ENCODE data around the gene SPEG. TPM values are rescaled to one million over a fixed set of nuclear protein-coding genes. Genes with fewer than 3 reads are reported as not detected.

The SPEG gene
- polyA plus RNA-seq, 3 donors, result not detected

DNA sequence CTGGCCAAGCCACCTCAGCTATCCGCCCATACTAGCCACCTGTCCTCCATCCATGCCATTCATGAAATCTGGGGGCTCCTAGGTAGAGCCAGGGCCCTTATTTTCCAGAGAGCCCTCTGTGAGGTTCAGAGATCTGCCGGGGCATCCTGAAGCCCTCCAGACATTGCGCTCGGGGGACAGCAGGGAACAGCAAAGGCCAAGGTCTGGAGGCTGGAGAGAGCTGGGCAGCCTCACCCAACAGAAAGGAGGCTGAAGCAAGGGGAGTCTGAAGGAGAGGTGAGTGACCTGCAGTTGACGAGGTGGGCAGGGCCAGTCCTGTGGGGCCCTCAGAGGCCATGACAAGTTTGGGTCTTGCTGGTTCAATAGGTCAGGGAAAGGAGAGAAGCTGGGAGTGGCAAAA, 25.0 kb upstream of the SPEG start:
- Histone ChIP-seq H4K20me1 (ENCODE audit: insufficient read depth, low read length) (no peaks in the 10 kb centered on the region), H3K4me2 (replicated peaks; ENCODE audit: extremely low read depth, low read length, poor library complexity, severe bottlenecking) (no peak overlapping the region), H3K4me1 (ENCODE audit: control insufficient read depth in 1 of 2, insufficient read depth in 2 of 2, low read length in 2 of 2) (no peaks in the 10 kb centered on the region), H3K36me3 (replicated peaks in 1 of 2; ENCODE audit: control insufficient read depth in 1 of 2, insufficient read depth in 2 of 2, low read length in 2 of 2) (no peaks in the 10 kb centered on the region), H2AFZ (ENCODE audit: insufficient read depth, low read depth, low read length, poor library complexity, severe bottlenecking) (no peak overlapping the region), H3K27me3 (ENCODE audit: control insufficient read depth in 2 of 2, insufficient read depth in 2 of 2, low read length in 2 of 2) (peaks cover 3 to 7% of the 10 kb centered on the region in 2 donors), H3K79me2 (ENCODE audit: insufficient read depth, low read length) (no peaks in the 10 kb centered on the region), H3K4me3 (replicated peaks in 1 of 3; ENCODE audit: low read depth in 2 of 3, low read length in 3 of 3) (no peak overlapping the region), H3K9ac (ENCODE audit: insufficient read depth, low read length, poor library complexity, severe bottlenecking) (no peak overlapping the region), H3K9me3 (replicated peaks in 1 of 2; ENCODE audit: control insufficient read depth in 1 of 2, insufficient read depth in 1 of 2, low read length in 2 of 2) (peaks cover 6 to 11% of the 10 kb centered on the region in 2 donors), H3K27ac (ENCODE audit: low read depth in 1 of 2, low read length in 2 of 2) (no peak overlapping the region)
- TF ChIP-seq, protein P1, sequence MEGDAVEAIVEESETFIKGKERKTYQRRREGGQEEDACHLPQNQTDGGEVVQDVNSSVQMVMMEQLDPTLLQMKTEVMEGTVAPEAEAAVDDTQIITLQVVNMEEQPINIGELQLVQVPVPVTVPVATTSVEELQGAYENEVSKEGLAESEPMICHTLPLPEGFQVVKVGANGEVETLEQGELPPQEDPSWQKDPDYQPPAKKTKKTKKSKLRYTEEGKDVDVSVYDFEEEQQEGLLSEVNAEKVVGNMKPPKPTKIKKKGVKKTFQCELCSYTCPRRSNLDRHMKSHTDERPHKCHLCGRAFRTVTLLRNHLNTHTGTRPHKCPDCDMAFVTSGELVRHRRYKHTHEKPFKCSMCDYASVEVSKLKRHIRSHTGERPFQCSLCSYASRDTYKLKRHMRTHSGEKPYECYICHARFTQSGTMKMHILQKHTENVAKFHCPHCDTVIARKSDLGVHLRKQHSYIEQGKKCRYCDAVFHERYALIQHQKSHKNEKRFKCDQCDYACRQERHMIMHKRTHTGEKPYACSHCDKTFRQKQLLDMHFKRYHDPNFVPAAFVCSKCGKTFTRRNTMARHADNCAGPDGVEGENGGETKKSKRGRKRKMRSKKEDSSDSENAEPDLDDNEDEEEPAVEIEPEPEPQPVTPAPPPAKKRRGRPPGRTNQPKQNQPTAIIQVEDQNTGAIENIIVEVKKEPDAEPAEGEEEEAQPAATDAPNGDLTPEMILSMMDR (IDR thresholded peaks at IDR 0.05), result no peak
- no peak for DNase-seq
- no peaks in the 10 kb centered on the region for H3K4me1 Mint-ChIP-seq
- no peaks in the 10 kb centered on the region for H3K36me3 Mint-ChIP-seq
- peaks cover 0 to 24% (median 19%) of the 10 kb centered on the region in 7 donors for H3K9me3 Mint-ChIP-seq
- no peak overlapping the region for H3K4me3 Mint-ChIP-seq
- H3K27me3 Mint-ChIP-seq (ENCODE audit: low read depth in 3 of 3), result peaks cover 22 to 37% (median 32%) of the 10 kb centered on the region in 3 donors
- intact Hi-C loops (cut with micrococcal nuclease), result no loop called here
- no peak overlapping the region for H3K27ac Mint-ChIP-seq
- 97% methylated on average over 5 of the region's 5 CpGs for WGBS (ENCODE audit: insufficient coverage)

DNA sequence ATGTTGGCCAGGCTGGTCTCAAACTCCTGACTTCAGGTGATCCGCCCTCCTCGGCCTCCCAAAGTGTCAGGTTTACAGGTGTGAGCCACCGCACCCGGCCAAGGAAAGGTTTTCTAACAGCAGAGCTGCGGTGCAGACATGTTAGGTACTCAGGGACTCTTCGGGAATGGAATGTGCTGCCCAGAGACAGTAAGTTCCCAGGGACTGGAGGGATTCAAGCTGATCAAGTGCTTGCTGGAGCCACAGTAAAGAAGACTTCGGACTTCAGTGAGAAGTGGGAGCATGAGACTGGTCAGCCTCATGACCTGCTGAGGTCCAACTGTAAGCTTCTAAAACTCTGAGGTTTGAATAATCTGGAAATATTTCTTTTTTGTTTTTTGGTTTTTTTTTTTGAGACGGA, 24.3 kb upstream of the SPEG start:
- H3K27me3 ChIP-seq (ENCODE audit: control insufficient read depth in 2 of 2, insufficient read depth in 2 of 2, low read length in 2 of 2), result peaks cover 3 to 8% of the 10 kb centered on the region in 2 donors
- Mint-ChIP-seq H3K9me3 (peaks cover 0 to 24% (median 19%) of the 10 kb centered on the region in 7 donors), H3K27ac (no peak overlapping the region), H3K27me3 (ENCODE audit: low read depth in 3 of 3) (peaks cover 21 to 42% (median 35%) of the 10 kb centered on the region in 3 donors), H3K36me3 (no peaks in the 10 kb centered on the region), H3K4me3 (no peak overlapping the region), H3K4me1 (no peaks in the 10 kb centered on the region)
- H3K9me3 ChIP-seq (replicated peaks in 1 of 2; ENCODE audit: control insufficient read depth in 1 of 2, insufficient read depth in 1 of 2, low read length in 2 of 2), result peaks cover 6 to 11% of the 10 kb centered on the region in 2 donors
- intact Hi-C loops (cut with micrococcal nuclease), result no loop called here
- H3K36me3 ChIP-seq (replicated peaks in 1 of 2; ENCODE audit: control insufficient read depth in 1 of 2, insufficient read depth in 2 of 2, low read length in 2 of 2), result no peaks in the 10 kb centered on the region
- WGBS (ENCODE audit: insufficient coverage), result 93% methylated on average over 7 of the region's 8 CpGs
- TF ChIP-seq, protein P1 (IDR thresholded peaks at IDR 0.05), result no peak
- H3K4me3 ChIP-seq (replicated peaks in 1 of 3; ENCODE audit: low read depth in 2 of 3, low read length in 3 of 3), result no peak overlapping the region
- H3K27ac ChIP-seq (ENCODE audit: low read depth in 1 of 2, low read length in 2 of 2), result no peak overlapping the region
- no peak overlapping the region for H2AFZ ChIP-seq (ENCODE audit: insufficient read depth, low read depth, low read length, poor library complexity, severe bottlenecking)
- no peak overlapping the region for H3K9ac ChIP-seq (ENCODE audit: insufficient read depth, low read length, poor library complexity, severe bottlenecking)
- no peaks in the 10 kb centered on the region for H3K4me1 ChIP-seq (ENCODE audit: control insufficient read depth in 1 of 2, insufficient read depth in 2 of 2, low read length in 2 of 2)
- DNase-seq, result no peak
- H3K79me2 ChIP-seq (ENCODE audit: insufficient read depth, low read length), result no peaks in the 10 kb centered on the region
- no peaks in the 10 kb centered on the region for H4K20me1 ChIP-seq (ENCODE audit: insufficient read depth, low read length)
- H3K4me2 ChIP-seq (replicated peaks; ENCODE audit: extremely low read depth, low read length, poor library complexity, severe bottlenecking), result no peak overlapping the region
